Loucy (cell line): ENCODE data around the gene WDR11.
A peak's percentile ranks its signal among the peaks of the same experiment; 100 is the strongest.

ENCODE experiments used
- H2AFZ ChIP-seq: fragments of 200-600 bp; sonication (generic); 2 replicates; pipeline ENCODE4 v1.6.0; 2016; ENCODE audit warnings: antibody characterized with exemption, mild to moderate bottlenecking, low read length, moderate library complexity
- H3F3A ChIP-seq: fragments of 200-600 bp; 2 replicates; pipeline ENCODE4 v1.6.0; 2016; ENCODE audit warnings: antibody characterized with exemption, low read depth, mild to moderate bottlenecking
- H3K27me3 ChIP-seq: fragments of 200-600 bp; sonication (generic); 2 replicates; pipeline ENCODE4 v1.6.1; 2014; ENCODE audit warnings: low read length, mild to moderate bottlenecking; ENCODE audit not compliant: insufficient read depth, poor library complexity, severe bottlenecking
- H3K36me3 ChIP-seq: fragments of 200-600 bp; sonication (generic); 2 replicates; pipeline ENCODE4 v1.6.1; 2016; ENCODE audit warnings: low read length; ENCODE audit not compliant: insufficient read depth
- H3K4me1 ChIP-seq: fragments of 200-600 bp; sonication (generic); 2 replicates; pipeline ENCODE4 v1.5.1; 2014; ENCODE audit warnings: low read length, mild to moderate bottlenecking; ENCODE audit not compliant: insufficient read depth, poor library complexity, severe bottlenecking
- H3K4me2 ChIP-seq: fragments of 200-600 bp; sonication (generic); 2 replicates; pipeline ENCODE4 v1.6.0; 2014; ENCODE audit warnings: antibody characterized with exemption, low read length, low read depth, mild to moderate bottlenecking; ENCODE audit not compliant: poor library complexity, severe bottlenecking
- H3K4me3 ChIP-seq: fragments of 200-600 bp; sonication (generic); 2 replicates; pipeline ENCODE4 v1.5.1; 2014; ENCODE audit warnings: low read length, mild to moderate bottlenecking, mixed read lengths; ENCODE audit not compliant: poor library complexity, severe bottlenecking
- H3K79me2 ChIP-seq: fragments of 200-600 bp; sonication (generic); 2 replicates; pipeline ENCODE4 v1.6.1; 2014; ENCODE audit warnings: low read length; ENCODE audit not compliant: insufficient read depth
- H3K9ac ChIP-seq: fragments of 200-600 bp; sonication (generic); 2 replicates; pipeline ENCODE4 v1.6.0; 2014; ENCODE audit warnings: mild to moderate bottlenecking, low read depth, low read length, moderate library complexity; ENCODE audit not compliant: poor library complexity, severe bottlenecking
- H3K9me2 ChIP-seq: fragments of 200-600 bp; sonication (generic); replicated peaks from 2 replicates; pipeline ENCODE4 v1.6.1; 2016; ENCODE audit warnings: low read depth, low read length, mixed read lengths
- H3K9me3 ChIP-seq: fragments of 200-600 bp; sonication (generic); 2 replicates; pipeline ENCODE4 v1.6.1; 2014; ENCODE audit warnings: mild to moderate bottlenecking, antibody characterized with exemption, low read length, low read depth; ENCODE audit not compliant: insufficient read depth
- H4K20me1 ChIP-seq: fragments of 200-600 bp; sonication (generic); 2 replicates; pipeline ENCODE4 v1.6.0; 2014; ENCODE audit warnings: antibody characterized with exemption, low read length, mild to moderate bottlenecking; ENCODE audit not compliant: insufficient read depth, poor library complexity, severe bottlenecking
- CTCF ChIP-seq: fragments of 200-600 bp; sonication (generic); conservative IDR thresholded peaks from 2 replicates; pipeline ENCODE4 v1.5.1; 2014; ENCODE audit warnings: mild to moderate bottlenecking, antibody characterized with exemption, low read length
- EZH2phosphoT487 ChIP-seq: fragments of 200-600 bp; IDR thresholded peaks from 2 replicates; pipeline ENCODE4 v1.6.1; 2018; ENCODE audit warnings: antibody characterized with exemption, mild to moderate bottlenecking, moderate library complexity, borderline replicate concordance

The WDR11 gene

GRCh38 chr10:120819366-120819765 lies 31.8 kb upstream of the WDR11 start:
- Histone ChIP-seq H2AFZ (no peak overlapping the region), H4K20me1 (no peaks in the 10 kb centered on the region), H3K27me3 (no peaks in the 10 kb centered on the region), H3K4me2 (no peak overlapping the region), H3K36me3 (no peaks in the 10 kb centered on the region), H3K9ac (no peak overlapping the region), H3F3A (no peaks in the 10 kb centered on the region), H3K9me2 (no peaks in the 10 kb centered on the region), H3K4me3 (no peak overlapping the region), H3K79me2 (no peaks in the 10 kb centered on the region), H3K4me1 (no peaks in the 10 kb centered on the region), H3K9me3 (no peaks in the 10 kb centered on the region)
- TF ChIP-seq CTCF, result no peak
- TF ChIP-seq EZH2phosphoT487, result no peak

- H3K4me1 ChIP-seq, result no peaks in the 10 kb centered on the region
- H2AFZ ChIP-seq, result no peak overlapping the region
- no peaks in the 10 kb centered on the region for H3F3A ChIP-seq
- no peaks in the 10 kb centered on the region for H3K36me3 ChIP-seq
- H3K9me2 ChIP-seq, result no peaks in the 10 kb centered on the region
- no peaks in the 10 kb centered on the region for H3K79me2 ChIP-seq
- no peaks in the 10 kb centered on the region for H4K20me1 ChIP-seq
- no peak for TF ChIP-seq CTCF
- no peak for TF ChIP-seq EZH2phosphoT487
- H3K4me2 ChIP-seq, result no peak overlapping the region
- no peaks in the 10 kb centered on the region for H3K27me3 ChIP-seq
- H3K4me3 ChIP-seq, result no peak overlapping the region
- H3K9me3 ChIP-seq, result no peaks in the 10 kb centered on the region
- H3K9ac ChIP-seq, result no peak overlapping the region
Measured at GRCh38 chr10:120823266-120823665, 27.9 kb upstream of the WDR11 start.

- no peak overlapping the region for H2AFZ ChIP-seq
- no peaks in the 10 kb centered on the region for H3K9me3 ChIP-seq
- no peaks in the 10 kb centered on the region for H3K4me1 ChIP-seq
- no peaks in the 10 kb centered on the region for H3K36me3 ChIP-seq
- no peak overlapping the region for H3K9ac ChIP-seq
- H3K79me2 ChIP-seq, result no peaks in the 10 kb centered on the region
- H3K4me3 ChIP-seq, result no peak overlapping the region
- H3F3A ChIP-seq, result no peaks in the 10 kb centered on the region
- no peak overlapping the region for H3K4me2 ChIP-seq
- H4K20me1 ChIP-seq, result no peaks in the 10 kb centered on the region
- H3K9me2 ChIP-seq, result no peaks in the 10 kb centered on the region
- H3K27me3 ChIP-seq, result no peaks in the 10 kb centered on the region
- no peak for TF ChIP-seq EZH2phosphoT487
- TF ChIP-seq CTCF, result peak; percentile 88
Measured at GRCh38 chr10:120824881-120825309, 26.3 kb upstream of the WDR11 start.
